ENCODE measurements around the gene PELI2.
A peak's percentile ranks its signal among the peaks of the same experiment; 100 is the strongest.
"Not testable (repeated sequence)": the region's sequence is repeated elsewhere in the genome, so short reads cannot be mapped to it uniquely, and the experiment has no call there.

PELI2 gene

GRCh38 chr14:56145181-56145769, 27.1 kb downstream of the PELI2 start:
- no peak for DNase-seq

- peak; percentile 28 for DNase-seq
Measured at GRCh38 chr14:56145965-56146364, 27.8 kb downstream of the PELI2 start.

- DNase-seq, result no peak
Measured at GRCh38 chr14:56147449-56147848, 29.2 kb downstream of the PELI2 start.

- DNase-seq, result no peak
Measured at GRCh38 chr14:56147986-56148901, 30.0 kb downstream of the PELI2 start.

- no peak for DNase-seq
Measured at GRCh38 chr14:56149151-56149550, 30.9 kb downstream of the PELI2 start.

- DNase-seq, result no peak
Measured at GRCh38 chr14:56149995-56150394, 31.8 kb downstream of the PELI2 start.

GRCh38 chr14:56150645-56151345, 32.6 kb downstream of the PELI2 start:
- peak; percentile 28 for DNase-seq

- DNase-seq, result no peak
Measured at GRCh38 chr14:56152221-56152620, 34.0 kb downstream of the PELI2 start.

- no peak for DNase-seq
Measured at GRCh38 chr14:56153267-56153666, 35.1 kb downstream of the PELI2 start.

GRCh38 chr14:56154321-56154720, 36.1 kb downstream of the PELI2 start:
- no peak for DNase-seq

GRCh38 chr14:56156096-56156495, 37.9 kb downstream of the PELI2 start:
- no peak for DNase-seq

- no peak for DNase-seq
Measured at GRCh38 chr14:56159066-56159465, 40.9 kb downstream of the PELI2 start.

- no peak for DNase-seq
Measured at GRCh38 chr14:56160088-56160487, 41.9 kb downstream of the PELI2 start.

GRCh38 chr14:56161658-56162057, 43.4 kb downstream of the PELI2 start:
- DNase-seq, result no peak

- DNase-seq, result no peak
Measured at GRCh38 chr14:56162476-56162875, 44.3 kb downstream of the PELI2 start.

GRCh38 chr14:56166579-56166978, 48.4 kb downstream of the PELI2 start:
- not testable (repeated sequence) for DNase-seq

GRCh38 chr14:56168007-56168616, 49.9 kb downstream of the PELI2 start:
- DNase-seq, result no peak

GRCh38 chr14:56170028-56170427, 51.8 kb downstream of the PELI2 start:
- no peak for DNase-seq

- DNase-seq, result no peak
Measured at GRCh38 chr14:56170877-56171422, 52.7 kb downstream of the PELI2 start.

GRCh38 chr14:56172074-56172473, 53.9 kb downstream of the PELI2 start:
- DNase-seq, result no peak

- DNase-seq, result no peak
Measured at GRCh38 chr14:56172571-56172971, 54.4 kb downstream of the PELI2 start.

- no peak for DNase-seq
Measured at GRCh38 chr14:56173365-56173922, 55.2 kb downstream of the PELI2 start.

- DNase-seq, result no peak
Measured at GRCh38 chr14:56175773-56176172, 57.6 kb downstream of the PELI2 start.

Data from activated naive CD4-positive, alpha-beta T cell treated with Interleukin-2 at 50 U/mL for 16 hours (primary cell).